ENCODE data around the gene NBAS. TPM values are rescaled to one million over a fixed set of nuclear protein-coding genes. Genes with fewer than 3 reads are reported as not detected.

NBAS gene
- polyA plus RNA-seq, 1 donor (not counting 4 experiments of a cell fraction or from before 2014, with no cell fraction given) = 27.9 TPM

DNA sequence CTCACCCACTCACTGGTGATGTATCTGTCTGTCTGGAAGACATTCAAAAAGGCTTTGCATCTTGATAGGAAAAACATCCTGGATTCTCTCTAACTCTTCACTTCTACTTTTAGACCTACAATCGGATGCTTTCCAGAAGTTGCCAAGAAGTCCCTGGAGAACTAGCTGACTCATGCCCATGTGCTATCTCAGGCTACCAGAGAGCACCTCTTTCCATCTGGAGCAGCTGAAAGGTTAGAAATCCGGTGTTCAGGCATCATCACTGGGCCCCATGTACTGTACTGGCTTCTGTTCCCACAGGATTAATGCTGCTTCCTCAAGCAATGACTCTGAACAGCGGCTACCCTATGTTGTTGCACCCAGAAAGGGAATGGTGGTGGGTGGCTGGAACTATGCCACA, 259.0 kb downstream of the NBAS start:
- no peak overlapping the region for H3K27ac ChIP-seq (ENCODE audit: control insufficient read depth, insufficient read depth, low read length)
- TF ChIP-seq EZH2 (IDR thresholded peaks at IDR 0.05; ENCODE audit: low read length) = no peak
- TF ChIP-seq, protein P1, sequence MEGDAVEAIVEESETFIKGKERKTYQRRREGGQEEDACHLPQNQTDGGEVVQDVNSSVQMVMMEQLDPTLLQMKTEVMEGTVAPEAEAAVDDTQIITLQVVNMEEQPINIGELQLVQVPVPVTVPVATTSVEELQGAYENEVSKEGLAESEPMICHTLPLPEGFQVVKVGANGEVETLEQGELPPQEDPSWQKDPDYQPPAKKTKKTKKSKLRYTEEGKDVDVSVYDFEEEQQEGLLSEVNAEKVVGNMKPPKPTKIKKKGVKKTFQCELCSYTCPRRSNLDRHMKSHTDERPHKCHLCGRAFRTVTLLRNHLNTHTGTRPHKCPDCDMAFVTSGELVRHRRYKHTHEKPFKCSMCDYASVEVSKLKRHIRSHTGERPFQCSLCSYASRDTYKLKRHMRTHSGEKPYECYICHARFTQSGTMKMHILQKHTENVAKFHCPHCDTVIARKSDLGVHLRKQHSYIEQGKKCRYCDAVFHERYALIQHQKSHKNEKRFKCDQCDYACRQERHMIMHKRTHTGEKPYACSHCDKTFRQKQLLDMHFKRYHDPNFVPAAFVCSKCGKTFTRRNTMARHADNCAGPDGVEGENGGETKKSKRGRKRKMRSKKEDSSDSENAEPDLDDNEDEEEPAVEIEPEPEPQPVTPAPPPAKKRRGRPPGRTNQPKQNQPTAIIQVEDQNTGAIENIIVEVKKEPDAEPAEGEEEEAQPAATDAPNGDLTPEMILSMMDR (optimal IDR thresholded peaks at IDR 0.05 in 1 of 3, IDR thresholded peaks at IDR 0.05 in 1 of 3, conservative IDR thresholded peaks at IDR 0.05 in 1 of 3; ENCODE audit: extremely low read depth in 1 of 3, insufficient read depth in 2 of 3, low read length in 3 of 3) = no peak
- no peaks in the 10 kb centered on the region for H4K20me1 ChIP-seq (ENCODE audit: control insufficient read depth, extremely low read depth, insufficient read depth, low read length)
- dilution Hi-C loops (cut with MboI; ENCODE audit: extremely low pct_ligation_motif_present, low sequenced_read_pairs) = no loop called here
- no peak overlapping the region for H2AFZ ChIP-seq (ENCODE audit: control insufficient read depth, low read length)
- FAIRE-seq = no peak
- no peak overlapping the region for H3K4me2 ChIP-seq (ENCODE audit: control insufficient read depth, extremely low read depth, insufficient read depth, low read depth, low read length)
- H3K79me2 ChIP-seq (ENCODE audit: control insufficient read depth, insufficient read depth, low read length) = no peaks in the 10 kb centered on the region
- DNase-seq (ENCODE audit: low read depth, low spot score) = no peak
- H3K9me1 ChIP-seq (ENCODE audit: control insufficient read depth, extremely low read depth, insufficient read depth, low read length) = no peaks in the 10 kb centered on the region
- H3K27me3 ChIP-seq (ENCODE audit: control insufficient read depth, extremely low read depth, insufficient read depth, low read length) = no peaks in the 10 kb centered on the region
- no peak overlapping the region for H3K4me3 ChIP-seq (ENCODE audit: control insufficient read depth in 2 of 3, extremely low read depth in 1 of 3, insufficient read depth in 2 of 3, low read depth in 1 of 3, low read length in 3 of 3)
- H3K4me1 ChIP-seq (ENCODE audit: control insufficient read depth, extremely low read depth, insufficient read depth, low read length) = no peaks in the 10 kb centered on the region
- no peak overlapping the region for H3K9ac ChIP-seq (ENCODE audit: control insufficient read depth, extremely low read depth, insufficient read depth, low read length)
- H3K36me3 ChIP-seq (ENCODE audit: control insufficient read depth in 2 of 2, extremely low read depth in 1 of 2, insufficient read depth in 2 of 2, low read length in 2 of 2) = peaks cover 4 to 6% of the 10 kb centered on the region in 2 experiments
- no peaks in the 10 kb centered on the region for H3K9me3 ChIP-seq (ENCODE audit: control insufficient read depth, low read depth, low read length)

DNA sequence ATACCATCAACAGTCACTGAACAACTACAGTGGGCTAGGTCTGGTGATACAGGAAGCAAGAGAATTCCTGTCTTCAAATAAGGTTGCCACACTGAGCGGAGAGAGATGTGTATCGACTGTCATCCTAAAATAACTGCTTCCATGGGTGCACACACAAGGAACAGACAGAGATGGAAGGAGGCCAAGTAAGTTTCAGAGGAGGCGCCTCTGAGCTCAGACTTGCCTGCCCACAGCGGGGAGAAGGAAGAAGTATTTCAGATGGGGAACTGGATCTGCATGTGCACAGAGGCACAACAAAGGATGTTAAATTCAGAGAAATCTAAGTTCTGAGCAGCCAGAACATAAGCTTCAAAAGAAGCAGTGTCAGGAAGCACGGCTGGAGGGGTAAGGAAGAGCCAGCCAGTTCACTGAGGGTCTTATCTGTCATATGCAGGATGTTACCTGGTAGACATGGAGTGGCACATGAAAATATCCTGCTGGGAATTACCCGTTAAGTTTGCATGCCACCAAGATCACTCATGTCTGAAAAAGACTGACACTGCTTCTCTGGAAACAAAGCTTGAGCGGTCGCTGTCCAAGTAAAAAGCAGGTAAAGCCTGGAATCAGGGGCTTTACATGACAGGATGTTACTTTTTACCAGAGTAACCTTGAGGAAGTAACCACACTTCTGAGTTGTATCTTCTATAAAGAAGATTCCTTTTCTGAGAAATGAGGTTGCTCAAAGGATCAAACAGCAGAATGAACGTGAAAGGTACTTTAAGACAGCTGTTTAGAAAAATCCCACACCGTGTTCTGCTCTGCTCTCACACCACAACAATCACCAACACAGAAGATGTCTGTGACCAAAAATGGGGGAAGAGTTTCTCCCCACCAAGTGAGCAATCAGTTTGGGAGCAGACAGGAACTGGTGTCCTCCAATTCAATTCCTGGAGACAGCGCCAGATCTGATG, 260.2 kb downstream of the NBAS start:
- Histone ChIP-seq H3K4me3 (ENCODE audit: control insufficient read depth in 2 of 3, extremely low read depth in 1 of 3, insufficient read depth in 2 of 3, low read depth in 1 of 3, low read length in 3 of 3) (no peak overlapping the region), H3K9ac (ENCODE audit: control insufficient read depth, extremely low read depth, insufficient read depth, low read length) (no peak overlapping the region), H4K20me1 (ENCODE audit: control insufficient read depth, extremely low read depth, insufficient read depth, low read length) (no peaks in the 10 kb centered on the region), H3K9me1 (ENCODE audit: control insufficient read depth, extremely low read depth, insufficient read depth, low read length) (no peaks in the 10 kb centered on the region), H3K27ac (ENCODE audit: control insufficient read depth, insufficient read depth, low read length) (no peak overlapping the region), H3K27me3 (ENCODE audit: control insufficient read depth, extremely low read depth, insufficient read depth, low read length) (no peaks in the 10 kb centered on the region), H3K36me3 (ENCODE audit: control insufficient read depth in 2 of 2, extremely low read depth in 1 of 2, insufficient read depth in 2 of 2, low read length in 2 of 2) (peaks cover 3 to 6% of the 10 kb centered on the region in 2 experiments), H3K9me3 (ENCODE audit: control insufficient read depth, low read depth, low read length) (no peaks in the 10 kb centered on the region), H3K79me2 (ENCODE audit: control insufficient read depth, insufficient read depth, low read length) (no peaks in the 10 kb centered on the region), H3K4me2 (ENCODE audit: control insufficient read depth, extremely low read depth, insufficient read depth, low read depth, low read length) (no peak overlapping the region), H2AFZ (ENCODE audit: control insufficient read depth, low read length) (no peak overlapping the region), H3K4me1 (ENCODE audit: control insufficient read depth, extremely low read depth, insufficient read depth, low read length) (no peaks in the 10 kb centered on the region)
- DNase-seq (ENCODE audit: low read depth, low spot score) = no peak
- no peak for TF ChIP-seq EZH2 (IDR thresholded peaks at IDR 0.05; ENCODE audit: low read length)
- TF ChIP-seq, protein P1 (optimal IDR thresholded peaks at IDR 0.05 in 1 of 3, IDR thresholded peaks at IDR 0.05 in 1 of 3, conservative IDR thresholded peaks at IDR 0.05 in 1 of 3; ENCODE audit: extremely low read depth in 1 of 3, insufficient read depth in 2 of 3, low read length in 3 of 3) = no peak
- dilution Hi-C loops (cut with MboI; ENCODE audit: extremely low pct_ligation_motif_present, low sequenced_read_pairs) = no loop called here
- no peak for FAIRE-seq

All from keratinocyte (primary cell).